K562 (cell line): ENCODE results near the gene GFM1. TPM values are rescaled to one million over a fixed set of nuclear protein-coding genes. Genes with fewer than 3 reads are reported as not detected.

Source experiments
- CBFA2T2 ChIP-seq: fragments of 450-650 bp; conservative IDR thresholded peaks from 2 replicates; pipeline ENCODE4 v1.6.1; 2017; ENCODE audit warnings: mild to moderate bottlenecking
- HCFC1 ChIP-seq: IDR thresholded peaks from 2 replicates; pipeline ENCODE4 v1.6.1; 2012; ENCODE audit warnings: low read depth, low read length, improper control_type of control experiment
- KAT7 ChIP-seq: sonication (generic); formaldehyde crosslinking; IDR thresholded peaks from 2 replicates; pipeline ENCODE4 v1.8.0; 2022; ENCODE audit warnings: missing genetic modification reagents, mild to moderate bottlenecking, borderline replicate concordance
- KDM2B ChIP-seq: fragments of 250-450 bp; sonication (Bioruptor Pico); IDR thresholded peaks from 2 replicates; pipeline ENCODE4 v1.8.0; 2021; ENCODE audit warnings: mild to moderate bottlenecking, moderate library complexity
- LEF1 ChIP-seq: fragments of 450-650 bp; IDR thresholded peaks from 2 replicates; pipeline ENCODE4 v1.6.1; 2016; ENCODE audit warnings: mild to moderate bottlenecking
- MXD1 ChIP-seq: fragments of 250-450 bp; sonication (Bioruptor Pico); IDR thresholded peaks from 2 replicates; pipeline ENCODE4 v1.8.0; 2021; ENCODE audit warnings: borderline replicate concordance, mild to moderate bottlenecking, moderate library complexity; ENCODE audit not compliant: poor library complexity, severe bottlenecking
- NFIX ChIP-seq: fragments of 250-450 bp; sonication (Bioruptor Pico); IDR thresholded peaks from 2 replicates; pipeline ENCODE4 v1.4.0; 2020; ENCODE audit warnings: low read depth, mild to moderate bottlenecking, moderate library complexity
- NONO ChIP-seq, 2 experiments: fragments of 200-400 bp in 1 of 2; fragments of 450-650 bp in 1 of 2; formaldehyde crosslinking in 1 of 2; IDR thresholded peaks; 2 replicates each; pipeline ENCODE4 v1.6.1; 2017; ENCODE audit warnings: low read depth in 2 of 2, mild to moderate bottlenecking in 2 of 2, moderate library complexity in 2 of 2, low read length in 1 of 2
- NR2C1 ChIP-seq, 2 experiments: fragments of 450-650 bp; IDR thresholded peaks; 2 replicates each; pipeline ENCODE4 v1.6.1; 2017; ENCODE audit warnings: mild to moderate bottlenecking in 2 of 2, antibody characterized with exemption in 1 of 2, inconsistent platforms in 1 of 2, missing compliant biosample characterization in 1 of 2, missing genetic modification characterization in 1 of 2
- POLR2A ChIP-seq: fragments of 450-650 bp; conservative IDR thresholded peaks from 2 replicates; pipeline ENCODE4 v1.6.1; 2016
- RERE ChIP-seq: sonication (generic); formaldehyde crosslinking; IDR thresholded peaks from 2 replicates; pipeline ENCODE4 v1.8.0; 2023; ENCODE audit warnings: missing genetic modification reagents, mild to moderate bottlenecking, borderline replicate concordance
- SREBF1 ChIP-seq: fragments of 150-350 bp; IDR thresholded peaks from 2 replicates; pipeline ENCODE4 v1.6.1; 2014; ENCODE audit warnings: antibody characterized with exemption, low read depth, low read length, borderline replicate concordance
- TCFL5 ChIP-seq: fragments of 250-450 bp; sonication (Bioruptor Pico); conservative IDR thresholded peaks from 2 replicates; pipeline ENCODE4 v1.6.1; 2021; ENCODE audit warnings: mild to moderate bottlenecking, moderate library complexity, matching md5 sums
- TRIM28 ChIP-seq: fragments of 450-650 bp; IDR thresholded peaks from 2 replicates; pipeline ENCODE4 v1.6.1; 2017
- YY1 ChIP-seq, 3 experiments: IDR thresholded peaks; 2 replicates each; pipeline ENCODE4 v1.6.1; 2011; ENCODE audit warnings: low read length in 2 of 3, mild to moderate bottlenecking in 2 of 3, moderate library complexity in 2 of 3, borderline replicate concordance in 1 of 3, control low read depth in 1 of 3, low read depth in 1 of 3; ENCODE audit not compliant: insufficient read depth in 3 of 3, insufficient replicate concordance in 2 of 3, control insufficient read depth in 1 of 3, insufficient read length in 1 of 3; ENCODE audit errors: extremely low read depth in 1 of 3
- ZFPM2 ChIP-seq: fragments of 250-450 bp; sonication (Bioruptor Pico); IDR thresholded peaks from 2 replicates; pipeline ENCODE4 v1.5.1; 2022; ENCODE audit warnings: mild to moderate bottlenecking
- ZNF184 ChIP-seq: sonication (generic); formaldehyde crosslinking; IDR thresholded peaks from 2 replicates; pipeline ENCODE4 v1.5.0; 2020; ENCODE audit warnings: missing genetic modification reagents
- ZNF280A ChIP-seq: fragments of 450-650 bp; IDR thresholded peaks from 2 replicates; pipeline ENCODE4 v1.6.1; 2018; ENCODE audit warnings: mild to moderate bottlenecking, low read depth; ENCODE audit not compliant: partially characterized antibody
- polyA plus RNA-seq, 8 experiments: library from polyadenylated mRNA; depleted of rRNA in 4 of 8; stranded (reverse) in 5 of 8; unstranded in 3 of 8; fragments of >200 nt; fragmentation: Nextera tagmentation in 2 of 8; fragmentation: Illumina TruSeq in 1 of 8; extraction: Ambion mirVana in 2 of 8; extraction: Trizol in 1 of 8; gene quantifications; 2 replicates each; pipeline versions ENCODE4 v1.2.1 to v1.2.3, GENCODE V29; 2011 to 2014; ENCODE audit warnings: inconsistent platforms in 1 of 8, missing spikeins in 1 of 8
- total RNA-seq, 7 experiments: library from RNA; depleted of rRNA in 6 of 7; stranded (reverse); fragments of >200 nt in 6 of 7; fragmentation: Illumina TruSeq in 2 of 7; extraction: Trizol in 2 of 7; gene quantifications; 2 replicates each; pipeline versions ENCODE4 v1.2.1 to v1.2.3, GENCODE V29; 2011 to 2021; ENCODE audit warnings: low replicate concordance in 1 of 7

The GFM1 gene
- total and polyA plus RNA-seq, 9 of the 15 experiments (the other 6 are each of a cell fraction or from before 2014, with no cell fraction given), result 38.9 to 86.7 (median 64.8) TPM

- TF ChIP-seq NFIX (no peak), ZNF280A (peak; percentile 54), NR2C1 (IDR thresholded peaks at IDR 0.05) (no peak), NR2C1 (tag; IDR thresholded peaks at IDR 0.05) (no peak), POLR2A (no peak), TCFL5 (CRISPR knock-in tag) (no peak), YY1 (IDR thresholded peaks at IDR 0.05; ENCODE audit: borderline replicate concordance in 1 of 3, control insufficient read depth in 1 of 3, extremely low read depth in 1 of 3, insufficient read depth in 3 of 3, insufficient read length in 1 of 3, insufficient replicate concordance in 2 of 3, low read depth in 1 of 3, low read length in 2 of 3) (peak in 1 of 3 experiments; percentile 32), MXD1 (CRISPR knock-in tag) (no peak), TRIM28 (peak; percentile 73), LEF1 (no peak), NONO (IDR thresholded peaks at IDR 0.05; ENCODE audit: low read depth in 2 of 2, low read length in 1 of 2) (no peak), CBFA2T2 (no peak), SREBF1 (no peak), HCFC1 (peak; percentile 56), ZNF184 (no peak), ZFPM2 (CRISPR knock-in tag) (no peak), KAT7 (CRISPR knock-in tag) (no peak), KDM2B (CRISPR knock-in tag) (no peak), RERE (CRISPR knock-in tag) (no peak)
Observed at GRCh38 chr3:158735296-158736033, 91.1 kb downstream of the GFM1 start (continued).
